ENCODE data around the gene IL1RAP.

DNA sequence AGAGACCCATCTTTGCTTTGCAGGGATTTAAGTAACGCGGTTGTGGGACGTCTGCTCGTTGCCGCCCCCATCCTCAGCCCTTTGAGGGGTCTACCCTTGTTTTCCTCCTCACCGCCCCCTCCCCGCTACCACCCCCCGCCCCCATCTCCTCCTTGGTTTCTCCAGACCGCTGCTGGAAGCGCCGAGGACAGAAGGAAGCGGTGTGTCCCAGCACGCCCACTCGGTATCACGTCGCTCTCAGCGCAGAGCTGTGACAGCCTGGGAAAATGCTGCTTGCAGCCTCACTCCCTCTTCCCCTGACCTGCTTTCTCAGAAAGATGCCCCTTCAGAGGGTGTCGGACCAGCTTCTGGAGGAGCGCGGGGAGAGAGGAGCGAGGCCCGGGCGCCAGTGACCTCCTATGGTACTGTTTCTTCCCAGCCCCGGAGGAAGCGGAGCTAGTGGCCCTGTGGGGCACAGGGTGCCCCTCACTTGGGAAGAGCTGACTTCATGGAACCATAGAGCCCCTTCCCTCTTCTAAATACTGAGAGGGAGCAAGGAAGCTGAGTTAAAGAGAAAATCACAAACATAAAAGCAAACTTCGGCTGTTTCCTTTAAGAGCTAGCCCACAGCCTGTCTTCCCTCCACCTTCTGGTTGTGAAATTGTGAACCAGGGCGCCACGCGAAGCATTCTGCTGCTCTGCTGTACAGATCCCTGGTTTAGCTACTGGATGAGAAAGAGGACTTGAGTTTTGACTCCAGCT is 698 bp downstream of the IL1RAP start:
- TF ChIP-seq CTCF (IDR thresholded peaks at IDR 0.05) (no peak), POLR2AphosphoS5 (IDR thresholded peaks at IDR 0.05) (no peak)

All from prostate gland (tissue), 2 donors.